Skin of body (tissue), 2 donors: ENCODE results near the gene HUNK. TPM values are rescaled to one million over a fixed set of nuclear protein-coding genes. Genes with fewer than 3 reads are reported as not detected.
"Not testable (repeated sequence)": the region's sequence is repeated elsewhere in the genome, so short reads cannot be mapped to it uniquely, and the experiment has no call there.

ENCODE experiments used
- DNase-seq: peaks from one replicate; lab custom pipeline; 2025; lab: John Stamatoyannopoulos, UW
- total RNA-seq: library from RNA; depleted of rRNA; stranded (reverse); fragments of >200 nt; gene quantifications from one replicate; pipeline ENCODE4 v1.2.3, GENCODE V29; 2014

Gene HUNK
- total RNA-seq, 1 donor from 2014 or later: 5.5 TPM

DNA sequence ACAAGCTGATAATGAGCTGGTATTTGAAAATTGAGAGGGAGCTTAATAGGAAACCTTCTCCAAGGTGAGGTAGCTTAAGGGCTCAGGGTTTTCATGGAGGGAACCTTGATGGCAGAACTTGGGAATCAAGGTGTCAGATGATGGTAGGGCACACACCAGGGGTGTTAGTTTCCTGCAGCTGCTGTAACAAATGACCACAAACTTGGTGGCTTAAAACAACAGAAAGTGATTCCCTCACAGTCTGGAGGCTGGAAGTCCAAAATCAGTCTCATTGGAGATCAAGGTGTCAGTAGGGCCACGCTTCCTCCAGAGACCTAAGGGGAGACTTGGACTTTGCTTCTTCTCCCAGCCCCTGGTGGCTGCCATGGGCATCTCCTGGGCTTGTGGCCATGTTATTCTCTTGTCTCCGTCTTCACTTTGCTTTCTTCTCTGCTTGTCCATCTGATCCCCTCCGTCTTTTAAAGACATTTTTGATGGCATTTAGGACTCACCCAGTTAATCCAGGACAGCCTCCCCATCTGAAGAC, 45.5 kb downstream of the HUNK start:
- DNase-seq: no peak

DNA sequence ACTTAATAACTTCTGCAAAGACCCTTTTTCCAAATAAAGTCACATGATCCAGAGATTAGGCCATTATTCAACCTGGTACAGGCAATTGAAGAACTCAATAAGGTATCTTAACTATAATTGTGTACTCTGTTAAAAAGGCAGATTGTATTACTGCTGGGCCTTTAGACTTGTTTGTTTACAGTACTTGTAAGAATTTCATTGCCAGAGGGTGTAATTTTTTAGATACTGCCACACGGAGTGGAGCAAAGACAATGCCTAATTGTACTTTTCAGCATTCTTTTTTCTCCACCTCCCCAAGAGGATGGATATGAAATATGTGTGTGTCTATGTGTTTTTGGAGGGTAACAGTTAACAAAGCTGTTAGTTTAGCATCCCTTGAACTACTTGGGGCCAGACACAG, 47.5 kb downstream of the HUNK start:
- no peak for DNase-seq

DNA sequence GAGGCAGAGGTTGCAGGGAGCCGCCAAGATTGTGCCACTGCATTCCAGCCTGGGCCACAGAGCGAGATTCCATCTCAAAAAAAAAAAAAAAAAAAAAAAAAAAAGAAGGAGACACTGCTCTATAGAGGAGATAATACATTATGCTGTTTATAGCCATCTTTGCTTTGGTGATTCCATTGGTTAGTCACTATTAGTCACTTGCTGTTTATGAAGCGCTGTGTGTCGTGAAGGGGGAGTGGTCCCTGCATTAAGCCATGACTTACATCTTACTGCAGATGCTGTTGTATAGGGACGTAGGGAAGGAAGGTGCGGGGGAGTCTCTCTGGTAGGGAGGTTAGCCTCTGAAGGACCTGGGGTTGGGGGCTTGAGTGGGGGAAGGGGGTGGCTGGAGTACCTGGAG, 48.3 kb downstream of the HUNK start:
- DNase-seq: no peak

DNA sequence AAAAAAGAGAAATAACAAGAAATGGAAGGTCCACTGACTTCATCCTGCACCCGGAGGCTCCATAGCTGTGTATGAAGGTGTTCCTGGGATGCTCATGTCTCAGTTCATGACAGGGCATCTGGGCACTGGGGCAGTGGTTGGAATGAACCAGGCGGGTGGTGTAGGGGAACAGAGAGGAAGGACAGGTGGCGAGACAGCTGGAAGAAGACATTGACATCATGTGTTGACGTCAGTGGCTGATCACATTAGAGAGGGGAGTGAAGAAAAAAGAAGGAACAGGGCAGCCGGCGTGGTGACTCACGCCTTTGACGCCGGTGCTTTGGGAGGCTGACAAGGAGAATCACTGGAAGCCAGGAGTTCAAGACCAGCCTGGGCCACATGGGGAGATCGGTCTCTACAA, 50.1 kb downstream of the HUNK start:
- no peak for DNase-seq

DNA sequence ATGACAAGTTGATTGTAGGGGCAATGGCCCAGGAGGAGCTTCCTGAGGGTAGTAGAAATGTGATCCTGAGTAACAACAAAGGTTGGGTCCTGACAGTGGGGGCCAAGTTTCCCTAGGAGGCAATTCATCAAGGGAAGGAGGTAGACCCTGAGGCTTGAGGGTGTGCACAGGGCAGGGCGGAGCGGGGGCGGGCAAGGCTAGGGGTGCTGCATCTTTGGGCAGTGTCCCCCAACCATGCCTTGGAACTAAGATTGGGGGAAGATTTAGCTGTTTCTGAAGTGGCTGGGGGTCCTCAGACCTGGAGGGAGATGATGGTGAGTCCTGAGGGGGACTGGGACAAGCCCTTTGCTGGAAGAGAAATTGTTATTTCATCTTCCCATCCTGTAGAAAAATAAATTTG, 50.9 kb downstream of the HUNK start:
- DNase-seq: no peak

DNA sequence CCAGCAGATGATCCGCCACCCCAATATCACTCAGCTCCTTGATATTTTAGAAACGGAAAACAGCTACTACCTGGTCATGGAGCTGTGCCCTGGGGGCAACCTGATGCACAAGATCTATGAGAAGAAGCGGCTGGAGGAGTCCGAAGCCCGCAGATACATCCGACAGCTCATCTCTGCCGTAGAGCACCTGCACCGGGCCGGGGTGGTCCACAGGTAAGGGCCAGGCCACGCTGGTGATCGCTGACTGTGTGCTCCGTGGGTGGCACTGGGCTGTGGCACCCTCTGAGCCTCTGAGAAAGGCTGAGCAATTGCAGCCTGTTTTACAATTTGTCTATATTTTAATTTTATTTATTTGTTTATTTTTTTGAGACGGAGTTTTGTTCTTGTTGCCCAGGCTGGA, 51.7 kb downstream of the HUNK start:
- no peak for DNase-seq

DNA sequence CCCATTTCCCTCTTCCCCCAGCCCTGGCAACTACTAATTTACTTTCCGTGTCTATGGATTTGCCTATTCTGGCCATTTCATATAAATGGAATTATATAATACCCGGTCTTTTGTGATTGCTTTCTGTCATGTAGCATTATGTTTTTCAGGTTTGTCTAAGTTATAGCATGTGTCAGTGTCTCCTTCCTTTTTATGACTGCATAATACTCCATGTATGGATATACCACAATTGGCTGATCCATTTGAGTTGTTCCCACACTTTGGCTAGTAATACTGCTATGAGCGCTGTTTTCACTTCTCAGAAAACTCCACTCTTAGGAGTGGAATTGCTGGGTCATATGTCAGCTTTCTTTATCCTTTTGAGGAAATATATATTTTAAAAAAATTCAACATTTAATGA, 53.7 kb downstream of the HUNK start:
- DNase-seq: no peak

DNA sequence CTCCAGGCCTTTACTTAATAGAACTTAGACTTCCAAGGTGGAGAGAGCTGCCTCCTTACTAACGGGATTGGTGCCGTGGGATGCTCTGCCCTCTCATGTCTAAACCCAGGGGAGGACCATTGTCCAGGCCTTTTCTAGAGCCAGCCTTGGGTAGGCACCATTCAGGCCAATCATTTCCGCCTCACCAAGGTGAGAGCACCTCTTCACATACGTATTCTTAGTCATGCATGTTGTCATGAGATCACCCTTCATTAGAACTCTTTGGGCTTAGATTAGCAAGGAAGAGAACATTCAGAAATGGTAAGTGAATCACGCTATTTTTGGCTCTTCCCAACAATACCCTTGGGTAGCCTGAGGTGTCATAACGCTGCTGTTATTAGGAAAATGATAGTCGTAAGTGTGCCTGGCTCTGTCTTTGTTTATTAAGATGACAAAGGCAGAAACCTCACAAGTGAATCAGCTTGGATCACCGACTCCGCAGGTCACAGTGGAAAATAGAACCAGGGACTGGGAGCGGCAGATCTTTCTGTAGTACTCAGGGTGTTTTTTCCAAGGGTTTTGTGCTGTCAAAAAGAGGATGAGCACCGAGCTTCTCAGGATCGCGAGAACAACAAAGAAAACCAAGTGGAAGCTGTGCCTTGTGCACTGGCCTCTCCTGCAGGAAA, 55.0 kb downstream of the HUNK start:
- no peak for DNase-seq

DNA sequence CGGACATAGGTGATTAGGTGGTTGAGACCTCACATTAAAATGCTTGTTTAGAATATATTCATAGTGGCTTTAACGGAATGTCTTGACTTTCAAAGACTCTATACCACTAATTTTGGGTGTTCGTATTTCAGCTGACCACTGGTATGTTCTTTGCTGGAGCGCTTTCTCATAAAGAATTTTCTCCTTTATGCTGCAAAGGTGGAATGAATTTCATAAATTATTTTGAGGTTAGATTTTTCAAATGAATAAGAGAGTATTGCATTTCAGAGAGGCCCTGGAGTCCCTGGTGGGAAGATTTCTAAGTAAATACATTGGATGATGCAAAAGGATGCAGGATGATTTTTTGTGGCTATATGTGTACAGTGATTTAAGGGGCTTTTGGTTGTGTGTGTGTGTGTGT, 55.8 kb downstream of the HUNK start:
- no peak for DNase-seq

DNA sequence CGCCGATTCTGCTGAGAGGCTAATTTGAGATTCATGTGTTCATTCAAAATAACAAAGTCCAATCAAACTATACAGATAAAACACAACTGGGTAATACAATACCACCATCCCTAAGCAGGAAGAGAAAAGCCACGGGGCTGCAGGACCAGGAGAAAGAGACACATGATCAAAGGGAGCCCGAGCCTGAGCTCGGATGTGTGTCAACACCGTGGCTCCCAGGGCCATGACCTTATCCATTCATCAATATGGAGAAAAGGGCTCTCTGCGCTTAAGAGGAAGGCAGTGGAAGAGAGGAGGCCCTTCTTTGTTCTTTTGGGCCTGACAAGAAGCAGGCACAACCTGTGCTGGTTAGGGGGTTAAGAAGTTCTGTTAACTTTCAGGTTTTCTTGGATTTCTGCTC, 56.7 kb downstream of the HUNK start:
- no peak for DNase-seq

DNA sequence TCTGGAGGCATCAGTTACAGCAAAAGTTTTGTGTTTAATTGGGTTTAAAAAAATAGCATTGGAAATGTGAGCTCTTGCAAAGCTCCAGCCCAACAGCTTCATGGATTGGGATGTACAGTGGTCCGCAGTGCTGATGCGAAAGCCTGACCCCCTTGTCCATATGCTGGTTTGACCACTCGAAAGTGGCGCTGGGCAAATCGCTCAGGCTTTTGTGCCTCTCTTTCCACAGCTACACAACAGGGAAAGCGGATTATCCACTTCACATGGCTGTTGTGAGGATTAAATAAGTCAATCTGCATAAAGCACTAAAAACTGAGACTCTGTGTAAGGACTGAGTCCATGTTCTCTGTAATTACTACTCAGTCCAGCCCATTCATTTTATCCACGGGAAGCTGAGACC, 57.2 kb downstream of the HUNK start:
- DNase-seq: no peak

DNA sequence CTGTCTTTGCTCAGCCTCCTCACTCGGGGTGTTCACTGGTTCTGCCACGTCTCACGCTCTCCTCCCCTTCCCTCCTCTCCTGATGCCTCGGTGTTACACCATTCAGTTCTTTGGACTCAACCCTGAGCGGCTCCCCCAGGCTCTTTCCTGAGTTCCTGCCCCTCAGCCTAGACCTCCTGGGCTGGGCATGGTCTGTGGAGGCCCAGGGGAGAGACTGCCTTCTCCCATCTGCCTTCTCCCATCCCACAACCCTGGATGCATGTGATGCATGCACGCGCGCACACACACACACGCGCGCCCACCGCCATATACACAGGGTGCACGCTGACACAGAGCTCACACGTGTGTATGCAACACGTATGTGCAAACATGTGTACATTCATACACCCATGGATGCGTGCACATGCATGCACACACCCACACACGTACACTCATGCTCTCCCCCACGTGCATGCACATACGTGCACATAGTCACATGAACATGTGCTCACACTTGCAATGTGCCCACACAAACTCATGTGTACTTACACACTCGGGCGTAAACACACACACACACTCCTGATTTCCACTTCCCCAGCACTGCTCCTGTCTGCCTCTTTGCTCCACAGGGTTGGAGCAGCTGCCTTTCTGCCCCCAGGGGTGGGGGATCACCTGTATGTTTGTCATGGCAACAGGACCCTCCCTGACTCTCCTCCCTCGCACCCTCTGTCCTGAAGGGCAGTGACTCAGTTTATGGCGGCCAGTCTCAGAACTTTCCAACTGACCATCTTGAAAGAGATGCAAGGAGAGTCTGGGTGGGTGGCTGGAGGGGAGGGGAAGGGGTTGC, 59.0 kb downstream of the HUNK start:
- no peak for DNase-seq

DNA sequence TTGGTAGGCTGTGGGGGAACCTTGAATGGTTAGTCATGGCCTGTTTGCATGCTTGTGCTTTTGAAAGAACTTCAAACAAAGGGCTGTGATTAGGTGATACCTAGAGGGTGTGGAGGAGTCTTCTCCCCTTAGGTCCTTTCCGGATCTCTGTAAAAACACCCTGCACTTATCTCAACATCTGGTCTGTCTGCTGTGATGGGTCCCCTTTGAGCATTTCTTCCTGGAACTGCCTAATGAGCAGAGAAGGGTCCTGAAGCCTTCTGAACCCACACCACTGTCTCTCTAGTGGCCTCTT, 59.6 kb downstream of the HUNK start:
- DNase-seq: no peak

DNA sequence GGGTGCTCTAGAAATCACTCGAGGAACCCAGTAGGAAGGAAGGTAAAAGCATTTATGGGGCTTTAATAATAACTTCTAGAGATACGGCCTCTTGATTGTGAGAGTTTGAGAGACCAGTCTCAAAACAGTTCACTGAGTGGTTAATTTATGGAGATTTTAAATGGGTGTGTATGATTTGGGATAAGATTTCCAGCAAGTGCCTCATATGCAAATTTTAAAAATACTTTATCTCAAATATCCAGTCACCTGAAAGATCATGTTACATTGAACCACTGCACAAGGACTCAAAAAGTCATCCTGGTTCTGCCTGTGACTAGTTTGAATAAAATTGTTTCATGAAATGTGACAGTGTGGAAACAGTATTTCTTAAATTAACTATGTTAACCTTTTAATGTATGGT, 64.5 kb downstream of the HUNK start:
- no peak for DNase-seq

DNA sequence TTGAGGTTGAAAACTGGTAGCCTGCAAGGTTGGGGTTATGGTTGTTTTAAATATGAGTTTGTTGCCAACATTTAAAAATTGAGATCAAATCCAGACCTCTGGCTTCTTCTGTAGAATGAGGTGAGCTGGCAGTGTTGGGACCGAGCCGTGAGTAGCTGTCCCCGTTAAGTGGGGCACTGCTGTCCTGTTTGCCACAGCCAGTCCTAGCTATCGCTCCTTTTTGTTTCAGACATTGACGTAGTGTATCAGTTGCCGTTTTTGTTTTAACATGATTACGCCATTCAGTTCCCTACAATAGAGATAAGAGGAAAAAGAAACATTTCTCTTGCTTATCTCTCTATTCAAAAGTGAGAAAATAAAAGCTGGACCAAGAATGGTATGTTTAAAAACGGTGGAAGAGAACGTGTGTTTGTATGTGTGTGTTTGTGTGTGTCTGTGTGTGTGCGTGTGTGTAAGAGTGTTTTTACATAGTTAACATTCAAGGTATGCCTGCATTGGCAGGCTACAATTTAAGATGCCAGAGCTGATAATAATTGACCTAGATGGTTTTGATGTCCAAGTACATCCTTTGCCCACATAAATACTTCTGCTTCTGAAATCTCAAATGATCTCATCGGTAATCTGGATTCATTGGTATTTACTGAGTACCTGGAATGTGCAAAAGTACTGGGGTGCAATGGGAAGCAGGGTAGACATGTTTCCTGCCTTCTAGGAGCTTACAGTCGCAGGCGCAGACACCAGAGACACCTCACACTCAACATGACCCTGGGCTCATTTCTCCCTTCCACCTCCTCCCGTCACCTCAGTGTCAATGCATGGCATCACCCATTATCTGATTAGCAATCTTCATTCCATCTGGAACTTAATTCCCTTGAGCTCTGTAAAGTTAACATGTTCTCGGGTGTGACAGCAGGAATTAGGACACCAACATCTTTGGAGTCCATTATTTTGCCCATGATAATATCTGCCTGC, 65.8 kb downstream of the HUNK start:
- DNase-seq: no peak

DNA sequence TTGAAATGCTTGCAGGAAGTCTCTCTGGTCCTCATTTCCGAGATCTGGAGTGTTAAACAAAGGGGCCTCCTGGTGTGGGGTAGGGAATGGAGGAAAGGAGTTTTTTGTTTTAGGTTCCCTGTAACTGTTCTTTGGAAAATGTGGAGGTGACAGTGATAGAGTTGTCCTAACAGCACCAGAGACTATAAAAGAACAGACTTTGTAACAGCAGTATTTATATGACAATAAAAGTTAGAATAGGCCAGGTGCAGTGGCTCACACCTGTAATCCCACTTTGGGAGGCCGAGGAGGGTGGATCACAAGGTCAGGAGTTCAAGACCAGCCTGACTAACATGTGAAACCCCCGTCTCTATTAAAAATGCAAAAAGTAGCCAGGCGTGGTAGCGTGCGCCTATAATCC, 68.9 kb downstream of the HUNK start:
- DNase-seq: no peak

DNA sequence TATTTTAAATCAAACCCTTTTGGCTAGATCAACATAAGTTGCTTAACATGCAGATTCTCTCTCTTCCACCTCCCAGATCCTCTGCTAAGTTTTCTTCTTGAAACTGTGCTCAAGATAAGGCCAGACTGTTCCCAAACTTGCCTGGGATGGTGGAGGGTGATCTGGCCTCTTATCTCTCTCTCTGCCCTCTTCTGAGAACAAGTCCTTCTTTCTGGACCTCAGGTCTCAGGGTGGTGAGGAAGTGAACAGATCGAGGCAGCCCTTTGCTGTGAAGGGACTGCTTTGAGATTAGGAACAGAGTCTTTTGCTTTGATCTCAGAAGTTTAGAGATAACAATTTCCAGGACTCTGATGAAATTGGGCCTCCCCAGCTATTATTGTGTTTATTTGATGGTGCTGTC, 70.7 kb downstream of the HUNK start:
- DNase-seq: no peak

DNA sequence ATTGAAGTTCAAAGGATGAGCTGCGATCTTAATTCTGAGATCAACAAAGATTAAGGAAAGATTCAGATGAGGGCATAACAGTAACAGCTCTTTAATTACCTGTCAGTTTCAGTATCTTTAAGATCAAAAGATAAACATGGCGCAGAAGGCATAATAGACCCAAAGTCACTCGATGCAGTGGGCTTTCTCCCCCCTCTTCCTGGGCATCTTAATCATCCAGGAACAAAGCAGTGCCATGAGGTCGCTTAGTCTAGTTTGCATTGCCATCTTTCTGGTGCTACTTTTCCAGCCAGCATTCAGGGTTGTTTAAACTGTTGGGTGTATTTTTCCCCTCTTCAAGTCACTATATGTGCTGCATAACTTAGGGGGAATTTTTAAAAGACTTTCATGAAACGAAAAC, 72.3 kb downstream of the HUNK start:
- DNase-seq: no peak

DNA sequence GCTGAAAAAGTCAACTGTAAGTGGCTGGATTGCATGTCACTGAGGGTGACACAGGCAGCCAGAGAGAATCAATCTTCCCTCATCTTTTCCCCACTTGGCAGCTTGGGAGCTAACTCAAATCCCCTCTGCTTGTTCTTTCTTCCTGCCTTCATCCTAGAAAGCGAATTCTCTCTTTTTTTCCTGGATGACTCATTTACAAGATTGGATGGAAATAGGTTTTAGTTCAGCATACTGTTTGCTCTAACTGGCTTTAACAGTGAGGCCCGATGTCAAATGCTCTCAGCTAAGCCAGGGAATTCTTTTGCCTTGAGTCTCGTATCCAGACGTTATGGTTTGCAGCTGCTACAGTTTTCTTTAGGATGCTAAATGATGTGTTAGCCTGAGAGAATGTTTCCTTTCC, 72.7 kb downstream of the HUNK start:
- peak; percentile 97 for DNase-seq

DNA sequence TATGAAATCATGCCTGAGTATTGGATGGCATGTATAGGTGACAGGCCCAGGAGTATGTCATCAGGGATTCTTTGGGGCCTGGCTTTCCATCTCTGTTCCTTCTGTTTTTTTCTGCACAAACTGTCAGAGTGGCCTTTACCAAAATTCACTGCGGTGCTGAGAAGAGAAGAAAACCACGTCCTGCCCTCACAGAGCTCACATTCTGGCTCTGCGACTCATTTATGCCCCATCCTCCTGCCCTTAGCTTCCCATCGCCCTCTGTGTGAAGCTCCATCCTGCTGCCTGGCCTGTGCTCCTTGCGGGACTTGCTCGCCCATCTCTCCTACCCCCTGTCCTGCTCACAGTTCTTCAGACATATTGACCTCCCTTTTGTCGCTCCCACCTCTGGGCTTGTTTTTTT, 73.4 kb downstream of the HUNK start:
- DNase-seq: no peak

DNA sequence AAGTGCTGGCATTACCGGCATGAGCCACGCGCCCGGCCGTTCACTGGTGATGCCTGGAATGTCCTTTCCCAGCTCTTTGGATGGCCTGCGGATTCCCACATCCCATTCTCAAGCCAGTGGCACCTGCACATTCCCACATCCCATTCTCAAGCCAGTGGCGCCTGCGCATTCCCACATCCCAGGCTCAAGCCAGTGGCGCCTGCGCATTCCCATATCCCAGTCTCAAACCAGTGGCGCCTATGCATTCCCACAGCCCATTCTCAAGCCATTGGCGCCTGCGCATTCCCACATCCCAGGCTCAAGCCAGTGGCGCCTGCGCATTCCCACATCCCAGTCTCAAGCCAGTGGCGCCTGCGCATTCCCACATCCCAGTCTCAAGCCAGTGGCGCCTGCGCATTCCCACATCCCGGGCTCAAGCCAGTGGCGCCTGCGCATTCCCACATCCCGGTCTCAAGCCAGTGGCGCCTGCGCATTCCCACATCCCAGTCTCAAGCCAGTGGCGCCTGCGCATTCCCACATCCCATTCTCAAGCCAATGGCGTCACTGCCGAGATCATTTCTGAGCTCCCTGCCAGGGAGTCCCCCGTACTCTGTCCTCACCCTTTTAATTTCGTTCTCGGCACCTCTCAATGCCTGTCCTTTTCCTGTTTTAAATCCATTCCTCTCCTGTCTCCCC, 74.2 kb downstream of the HUNK start:
- not testable (repeated sequence) for DNase-seq
